A549 treated with AZD9567 at 1 μM for 4 hours (cell line): ENCODE measurements around the gene LRRC46. TPM values are rescaled to one million over a fixed set of nuclear protein-coding genes. Genes with fewer than 3 reads are reported as not detected.

Experiments
- total RNA-seq: library from RNA; stranded (reverse); fragments of 200-300 nt; extraction: Qiagen RNA extraction; gene quantifications from 5 replicates; pipeline ENCODE4 v1.2.3, GENCODE V29; 2022; ENCODE audit not compliant: insufficient read depth

The LRRC46 gene, protein sequence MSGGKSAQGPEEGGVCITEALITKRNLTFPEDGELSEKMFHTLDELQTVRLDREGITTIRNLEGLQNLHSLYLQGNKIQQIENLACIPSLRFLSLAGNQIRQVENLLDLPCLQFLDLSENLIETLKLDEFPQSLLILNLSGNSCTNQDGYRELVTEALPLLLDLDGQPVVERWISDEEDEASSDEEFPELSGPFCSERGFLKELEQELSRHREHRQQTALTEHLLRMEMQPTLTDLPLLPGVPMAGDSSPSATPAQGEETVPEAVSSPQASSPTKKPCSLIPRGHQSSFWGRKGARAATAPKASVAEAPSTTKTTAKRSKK
- total RNA-seq: 2.3 to 6.0 TPM (median 3.0 TPM) in 5 replicates

GRCh38 chr17:47831003-47831933 lies at the start of gene LRRC46, which contains the start of gene MRPL10:
Gene LRRC46, plus strand, starts transcription at chr17:47831670. Its CDS starts 320 bp downstream, at chr17:47831990.
Gene MRPL10, minus strand, starts transcription at chr17:47831541. Its CDS starts 30 bp downstream, at chr17:47831511.

DNA sequence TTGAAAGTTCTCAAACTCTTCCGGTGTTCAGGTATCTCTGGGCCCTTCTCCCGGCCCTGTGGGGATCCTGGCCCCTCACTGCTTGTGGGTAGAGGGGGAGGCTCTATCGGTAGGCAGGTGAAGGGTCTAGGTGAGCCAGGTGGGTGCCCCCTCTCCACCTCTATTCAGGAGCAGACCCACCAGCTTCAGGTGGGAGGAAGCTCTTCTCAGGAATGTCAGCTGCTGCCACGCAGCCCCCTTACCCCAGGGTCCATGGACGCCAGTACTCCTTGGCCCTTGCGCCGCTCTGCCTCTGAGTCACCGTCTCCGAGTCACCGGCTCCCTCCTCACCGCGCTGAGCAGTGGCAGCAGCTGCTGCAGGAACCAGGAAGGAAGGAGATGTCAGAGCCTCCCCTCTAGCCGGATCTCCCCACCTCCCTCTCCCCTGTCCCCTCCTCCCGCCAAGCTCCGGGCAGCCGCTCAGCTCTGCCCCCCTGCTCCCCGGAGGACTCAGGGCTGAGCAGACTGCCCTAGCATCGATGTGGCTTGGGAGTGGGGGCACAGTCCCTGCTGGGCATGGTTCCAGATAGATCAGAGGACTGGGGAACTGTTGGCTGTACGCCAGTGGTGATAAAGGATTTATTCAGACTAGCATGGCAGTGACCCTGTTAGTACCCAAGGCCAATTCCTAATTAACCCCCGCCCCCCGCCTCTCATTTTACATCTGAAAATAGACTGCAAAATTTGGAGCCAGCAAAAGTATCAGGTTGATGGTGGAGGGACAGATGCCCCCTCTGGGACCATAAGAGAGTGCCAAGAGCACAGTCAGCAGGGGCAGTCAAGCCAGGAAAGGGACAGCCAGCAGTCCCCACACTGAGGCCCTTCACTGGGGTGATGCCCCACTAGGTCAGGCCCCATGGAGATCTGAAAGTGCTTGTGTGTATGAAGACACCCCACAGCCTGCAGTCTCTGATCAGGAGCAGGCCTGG lies 9.8 kb upstream of the LRRC46 start, which contains the start of gene OSBPL7:
OSBPL7 (minus strand) TSS at position 371 of the 968 bp plus-strand sequence. CDS start 1,516 bp downstream, outside the sequence.

GRCh38 chr17:47840742-47841487 lies 9.4 kb downstream of the LRRC46 start, which contains the start of gene SCRN2:
Gene SCRN2, minus strand, starts transcription at chr17:47841273. Its CDS starts 430 bp downstream, at chr17:47840843.

DNA sequence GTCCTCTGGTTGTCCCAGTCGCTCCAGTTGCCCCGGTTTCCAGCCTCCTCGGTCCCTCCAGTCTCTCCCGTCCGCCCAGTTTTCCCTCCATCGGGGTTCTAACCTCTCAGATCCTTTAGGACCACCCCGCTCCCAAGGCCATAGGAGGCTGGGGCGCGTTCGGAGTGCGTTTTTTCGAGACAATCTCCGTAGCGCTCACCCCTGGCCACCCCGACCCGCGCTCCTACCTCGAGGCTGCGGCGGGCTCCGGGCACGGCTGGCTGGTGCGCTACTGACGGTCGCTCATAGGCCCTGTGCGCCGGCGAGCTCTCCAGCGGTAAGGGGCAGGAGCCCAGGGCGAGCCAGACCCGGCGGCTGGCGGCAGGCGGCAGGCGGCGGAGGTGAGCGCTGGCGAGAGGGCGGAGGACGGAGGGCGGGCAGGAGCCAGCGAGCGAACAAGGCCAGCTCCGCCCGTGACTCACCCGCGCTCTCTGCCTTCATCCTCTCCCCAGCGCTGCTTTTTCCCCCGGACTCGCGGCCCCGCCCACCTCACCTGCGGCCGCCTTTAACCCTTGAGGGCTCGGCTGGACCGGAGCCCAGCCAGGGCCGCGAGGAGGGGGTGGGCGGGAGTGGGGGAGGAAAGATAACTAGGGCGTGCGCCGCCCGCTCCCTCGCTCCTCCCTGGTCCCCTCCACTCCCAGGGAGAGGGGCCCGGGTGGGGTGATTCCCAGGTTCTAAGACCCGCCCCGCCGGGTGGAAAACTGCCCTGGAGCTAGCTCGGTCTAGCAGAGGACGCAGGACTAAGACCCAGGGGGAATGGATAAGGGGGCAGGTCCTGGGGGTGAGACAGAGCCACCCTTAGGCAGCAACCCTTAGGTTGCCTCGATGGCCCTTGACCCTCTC lies 19.5 kb downstream of the LRRC46 start, which contains the start of gene SP6:
SP6 (minus strand) TSS at position 472 of the 882 bp plus-strand sequence. CDS start 2,734 bp downstream, outside the sequence.

Other genes with a start within 250 kb of the LRRC46 start
- gene KPNB1, start 181.8 kb upstream of the LRRC46 start, total RNA-seq: 265 to 368 TPM (median 293 TPM) in 5 replicates
- 0.93 to 4.6 TPM (median 4.0 TPM) in 5 replicates for gene TBKBP1, start 137.5 kb upstream of the LRRC46 start, total RNA-seq
- gene TBX21, start 98.4 kb upstream of the LRRC46 start, total RNA-seq: 0.14 to 0.35 TPM (median 0.19 TPM) in 4 of 5 replicates, not detected in the other
- gene OSBPL7, start 9.9 kb upstream of the LRRC46 start, total RNA-seq: 9.7 to 18.4 TPM (median 15.1 TPM) in 5 replicates
- 94.1 to 145 TPM (median 94.9 TPM) in 5 replicates for gene MRPL10, start 129 bp upstream of the LRRC46 start, total RNA-seq
- 25.5 to 38.9 TPM (median 36.9 TPM) in 5 replicates for gene SCRN2, start 9.6 kb downstream of the LRRC46 start, total RNA-seq
- 1.2 to 4.1 TPM (median 3.7 TPM) in 5 replicates for gene SP6, start 19.5 kb downstream of the LRRC46 start, total RNA-seq
- 14.3 to 18.4 TPM (median 16.3 TPM) in 5 replicates for gene SP2, start 64.6 kb downstream of the LRRC46 start, total RNA-seq
- gene PNPO, start 109.9 kb downstream of the LRRC46 start, total RNA-seq: 19.8 to 23.6 TPM (median 21.4 TPM) in 5 replicates
- 1.00 to 1.3 TPM (median 1.2 TPM) in 4 of 5 replicates, not detected in the other for gene PRR15L, start 126.2 kb downstream of the LRRC46 start, total RNA-seq
- gene CDK5RAP3, start 139.4 kb downstream of the LRRC46 start, total RNA-seq: 82.0 to 121 TPM (median 111 TPM) in 5 replicates
- 14.1 to 24.4 TPM (median 16.2 TPM) in 5 replicates for gene COPZ2, start 206.1 kb downstream of the LRRC46 start, total RNA-seq
- 105 to 127 TPM (median 123 TPM) in 5 replicates for gene NFE2L1, start 216.7 kb downstream of the LRRC46 start, total RNA-seq